Activated CD4-positive, alpha-beta T cell treated with anti-CD3 and anti-CD28 coated beads for 48 hours (primary cell): ENCODE results near the gene LSM3.

ENCODE experiments used
- DNase-seq: peaks from one replicate; pipeline ENCODE4 v3.0.0-alpha.2; 2020

The LSM3 gene

DNA sequence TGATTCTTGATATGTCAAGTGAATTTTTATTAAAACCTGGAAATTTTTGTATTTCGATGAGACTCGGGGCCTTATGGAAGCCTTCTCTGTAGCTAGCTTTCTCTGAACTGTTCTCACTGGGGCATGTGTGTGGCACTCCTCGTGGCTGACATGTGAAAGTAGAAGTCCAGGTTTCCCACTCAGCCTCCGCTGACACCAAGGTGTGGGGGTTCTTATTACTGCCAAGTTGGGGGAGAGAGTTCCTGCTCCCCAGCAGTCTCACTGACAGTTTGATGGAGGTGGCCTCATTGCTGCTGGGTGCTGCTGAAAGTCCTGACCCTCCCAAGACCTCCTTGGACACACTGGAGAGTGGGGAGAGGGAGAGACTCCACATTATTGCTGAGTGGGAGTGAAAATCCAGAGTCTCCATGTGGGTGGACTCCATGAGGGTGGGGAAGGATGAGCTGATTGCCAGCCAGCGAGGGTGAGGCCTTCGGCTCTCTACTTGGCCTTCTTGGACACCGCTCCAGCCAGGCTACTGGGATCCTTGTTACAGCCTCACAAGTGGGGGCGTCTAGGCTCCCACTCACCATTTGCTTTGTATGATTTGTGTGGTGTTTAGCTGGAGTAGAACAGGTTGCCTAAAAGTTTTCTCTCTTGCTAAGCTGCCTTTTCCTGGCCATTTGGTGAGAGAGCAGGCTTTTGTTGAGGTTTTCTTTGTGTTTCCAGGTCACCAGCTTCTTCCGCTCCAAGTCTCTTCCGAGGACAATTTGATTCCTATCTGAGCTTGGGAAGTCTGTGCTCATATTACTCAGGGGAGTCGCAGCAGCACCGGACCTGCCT is 64.1 kb downstream of the LSM3 start:
- no peak for DNase-seq

DNA sequence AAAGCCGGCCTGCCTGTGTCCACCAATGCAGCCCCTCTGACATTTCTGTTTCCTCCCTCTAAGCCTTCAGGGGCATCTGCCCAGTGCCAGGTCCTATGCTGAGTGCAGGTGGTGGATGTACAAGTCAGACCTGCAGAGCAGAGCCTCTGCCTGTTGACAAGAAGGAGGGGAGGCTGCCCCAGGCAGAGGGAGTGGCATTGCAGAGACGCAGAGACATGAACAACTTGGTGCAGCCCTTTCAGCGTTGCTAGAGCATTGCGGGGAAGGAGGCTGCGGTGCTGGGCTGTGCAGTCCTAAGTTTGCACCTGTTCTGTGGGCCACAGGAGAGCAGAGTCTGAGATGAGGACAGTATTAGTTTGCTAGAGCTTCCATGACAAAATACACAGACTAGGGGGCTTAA is 65.2 kb downstream of the LSM3 start:
- no peak for DNase-seq

DNA sequence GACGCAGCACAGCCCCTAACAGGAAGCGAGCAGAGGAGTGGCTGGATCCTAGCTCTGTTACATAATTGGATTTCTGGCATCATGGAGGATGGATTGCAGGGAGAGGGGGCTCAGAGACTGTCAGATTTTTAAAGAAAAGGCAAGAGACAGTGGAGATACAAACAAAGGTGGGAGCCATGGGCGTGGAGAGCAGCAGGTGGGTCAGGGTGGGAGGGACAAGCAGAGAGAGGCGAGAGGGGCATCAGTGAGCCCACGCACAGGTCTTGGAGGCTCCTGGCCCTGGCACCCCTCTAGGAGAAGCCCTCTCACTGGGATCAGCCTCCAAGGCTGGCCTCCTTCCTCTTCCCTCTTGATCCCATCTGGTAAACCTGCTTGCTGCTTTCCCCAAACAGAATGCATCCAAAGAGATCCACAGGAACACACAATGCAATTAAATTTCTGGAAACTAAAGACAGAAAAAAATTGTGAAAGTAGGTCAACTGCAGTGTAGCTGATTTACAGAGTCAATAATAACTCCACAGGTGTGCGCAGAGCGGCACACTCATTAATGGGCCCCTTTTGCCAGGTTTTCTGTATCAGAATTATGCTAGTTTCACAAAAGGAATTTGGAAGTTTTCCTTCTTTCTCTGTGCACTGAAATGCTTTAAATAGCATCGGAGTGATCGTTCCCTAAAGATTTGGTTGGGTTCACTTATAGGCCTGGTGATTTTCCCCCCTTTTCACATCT is 66.1 kb downstream of the LSM3 start:
- no peak for DNase-seq

DNA sequence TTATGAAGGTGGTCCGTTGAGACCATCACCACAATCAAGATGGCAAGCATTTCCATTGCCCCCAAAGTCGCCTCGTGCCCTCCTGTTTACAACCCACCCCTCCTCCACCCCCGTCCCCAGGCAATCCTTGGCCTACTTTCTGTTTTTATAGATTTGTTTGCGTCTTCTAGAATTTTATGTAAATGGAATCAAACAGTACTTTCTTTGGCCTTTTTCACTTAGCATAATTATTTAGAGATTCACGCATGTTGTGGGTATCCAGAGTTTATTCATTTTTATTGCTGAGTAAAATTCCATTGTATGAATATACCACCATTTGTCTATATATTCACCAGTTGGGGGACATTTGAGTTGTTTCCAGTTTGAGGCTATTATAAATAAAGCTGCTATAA is 66.6 kb downstream of the LSM3 start:
- DNase-seq: no peak

DNA sequence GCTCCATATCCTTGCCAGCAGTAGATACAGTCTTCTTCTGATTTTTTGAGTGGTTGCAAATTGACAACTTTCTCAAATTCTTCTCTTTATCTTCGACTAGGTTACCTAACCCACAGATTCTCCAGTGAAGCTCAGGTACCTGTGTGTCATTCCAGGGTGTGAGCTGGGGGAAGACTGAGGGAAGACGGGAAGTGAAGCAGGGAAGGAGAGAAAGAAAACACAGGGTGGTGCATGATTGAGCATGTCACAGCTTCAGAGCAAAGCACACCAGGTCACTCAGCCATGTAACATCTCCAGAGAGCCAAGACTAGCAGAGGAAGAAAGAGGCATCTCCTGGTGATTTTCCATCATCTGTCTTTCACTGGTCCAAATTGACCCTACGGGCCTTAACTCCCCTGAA is 67.2 kb downstream of the LSM3 start:
- no peak for DNase-seq

DNA sequence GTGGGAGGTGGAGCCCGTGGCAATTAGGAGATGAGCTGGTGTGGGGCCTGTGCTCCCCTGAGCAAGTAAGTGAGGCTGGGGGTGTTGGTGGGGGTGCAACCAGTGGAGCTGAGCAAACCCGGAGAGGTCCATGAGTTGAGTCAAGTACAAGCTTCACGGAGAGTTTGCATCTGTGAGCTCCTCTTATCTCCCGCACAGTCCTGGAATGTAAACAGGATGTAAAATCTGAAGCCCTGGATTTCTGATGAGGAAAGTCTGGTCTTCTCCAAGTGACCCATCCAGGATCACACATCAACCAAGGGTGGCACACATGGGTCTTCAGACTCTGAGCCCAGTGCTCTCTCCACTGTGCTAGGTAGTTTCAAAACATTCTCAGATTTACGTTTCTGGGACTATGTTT is 67.8 kb downstream of the LSM3 start:
- DNase-seq: no peak

DNA sequence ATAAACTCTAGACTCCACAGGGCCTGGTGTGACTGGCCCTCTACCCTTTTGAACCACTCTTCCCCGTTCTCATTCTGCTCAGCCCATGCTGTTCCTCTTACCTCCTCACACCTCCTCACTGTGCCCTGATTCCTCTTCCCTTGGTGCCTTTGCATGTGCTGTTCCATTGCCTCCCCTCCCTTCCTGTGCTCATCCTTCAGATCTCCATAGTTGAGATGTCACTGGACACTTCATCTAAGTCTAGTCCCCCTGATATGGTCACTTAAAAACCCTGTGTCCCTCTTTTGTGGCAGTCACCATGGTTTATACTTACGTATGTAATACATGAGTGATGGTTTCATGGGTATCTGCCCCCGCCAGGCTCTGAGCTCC is 69.8 kb downstream of the LSM3 start:
- DNase-seq: no peak

DNA sequence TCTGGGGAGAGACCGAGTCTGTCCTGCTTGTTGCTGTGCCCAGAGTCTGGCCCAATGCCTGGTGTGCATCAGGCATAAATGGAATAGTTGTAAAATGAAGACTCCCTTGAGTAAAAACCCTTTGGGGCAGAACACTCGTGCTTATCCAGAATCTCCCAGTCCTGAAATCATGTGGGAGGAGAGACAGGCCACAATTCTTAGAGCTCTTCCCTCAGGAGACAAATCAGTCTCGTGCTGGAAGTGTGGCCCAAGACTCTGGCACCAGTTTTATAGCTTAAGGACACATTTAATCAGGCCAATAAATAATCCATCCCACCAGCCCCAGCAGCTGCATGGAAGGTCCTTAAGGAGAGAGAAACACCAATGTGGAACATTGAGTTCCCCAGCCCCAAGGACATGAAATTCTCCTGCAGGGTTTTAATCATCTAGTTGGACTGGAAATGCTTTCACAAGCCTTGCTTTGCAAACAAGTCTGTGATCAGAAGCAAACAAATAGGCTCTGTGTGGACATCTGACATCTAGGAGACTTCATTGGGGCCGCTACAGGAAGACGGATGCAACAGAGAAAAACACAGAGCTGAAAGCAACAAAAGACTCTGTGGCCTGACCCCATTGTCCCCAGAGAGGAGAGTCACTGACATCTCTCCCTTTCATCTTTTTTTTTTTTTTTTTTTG is 70.4 kb downstream of the LSM3 start:
- no peak for DNase-seq
